Measurements from ENCODE around the gene WDR1. TPM values are rescaled to one million over a fixed set of nuclear protein-coding genes. Genes with fewer than 3 reads are reported as not detected.

The WDR1 gene
- total and polyA plus RNA-seq, 2 of the 13 experiments (the other 11 are each of a cell fraction or from before 2014, with no cell fraction given), result 106 to 198 TPM

DNA sequence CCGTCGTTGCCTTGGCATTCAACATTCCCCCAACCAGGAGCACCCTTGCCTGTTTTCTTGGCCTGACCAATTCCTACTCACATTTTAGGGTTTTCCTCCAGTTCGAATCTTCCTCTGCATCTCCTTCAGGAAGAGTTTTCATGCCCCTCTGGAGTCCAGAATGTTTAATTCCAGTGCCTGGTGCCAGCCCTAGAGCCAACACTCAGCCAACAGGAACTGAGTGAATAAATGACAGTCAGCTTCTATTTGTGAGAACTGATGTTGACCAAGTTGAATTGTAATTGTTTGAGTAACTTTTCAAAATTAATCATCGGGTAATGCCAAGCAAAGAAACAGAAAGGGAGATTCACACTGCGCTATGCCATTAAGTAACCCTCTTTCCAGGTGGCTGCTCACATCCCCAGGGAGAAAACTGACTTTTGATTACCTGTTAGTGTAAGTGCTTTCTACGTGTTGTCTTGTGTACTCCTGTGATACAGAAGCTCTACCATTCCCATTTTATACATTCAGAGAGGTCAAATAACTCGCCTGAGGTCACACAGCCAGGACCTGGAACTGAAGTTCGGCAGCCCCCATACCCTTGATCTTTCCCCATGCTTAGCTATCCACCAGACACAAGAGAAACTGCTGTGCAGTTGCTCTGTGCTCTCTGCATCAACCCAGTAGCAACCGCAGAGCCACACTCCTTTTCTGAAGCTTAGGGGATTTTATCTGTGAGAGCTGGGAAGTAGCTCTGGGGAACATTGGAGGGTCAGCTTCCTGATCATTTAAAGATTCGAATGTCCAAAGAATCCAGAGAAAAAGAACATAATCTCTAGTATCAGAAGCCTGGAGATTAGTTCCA, 76.3 kb downstream of the WDR1 start:
- WGBS (ENCODE audit: low lambda C conversion rate), result 78% methylated on average over 10 of the region's 10 CpGs
- BruUV-seq (replicated peaks), result no TSS peak

More for the DNA sequence above, 76.3 kb downstream of the WDR1 start:
- no peak for DNase-seq (ENCODE audit: low spot score)
- Histone ChIP-seq H2AFZ (ENCODE audit: low read length) (no peak overlapping the region), H3K27me3 (ENCODE audit: control insufficient read depth in 1 of 2, insufficient read depth in 2 of 2, low read length in 2 of 2) (no peaks in the 10 kb centered on the region), H3K9me3 (ENCODE audit: low read length) (peaks cover 8% of the 10 kb centered on the region), H3K9ac (ENCODE audit: insufficient read depth, low read depth, low read length) (no peak overlapping the region), H3K36me3 (replicated peaks in 1 of 2; ENCODE audit: control insufficient read depth in 1 of 2, insufficient read depth in 2 of 2, low read length in 2 of 2) (no peaks in the 10 kb centered on the region), H3K79me2 (ENCODE audit: insufficient read depth, low read length) (no peaks in the 10 kb centered on the region), H3K4me2 (ENCODE audit: low read depth, low read length) (no peak overlapping the region), H3K4me3 (replicated peaks in 1 of 3; ENCODE audit: insufficient read depth in 1 of 3, low read depth in 2 of 3, low read length in 3 of 3) (no peak overlapping the region), H4K20me1 (ENCODE audit: insufficient read depth, low read length) (no peaks in the 10 kb centered on the region), H3K4me1 (ENCODE audit: insufficient read depth, low read length) (peaks cover 19% of the 10 kb centered on the region), H3K27ac (ENCODE audit: extremely low read length, insufficient read depth, low read length) (no peak overlapping the region)
- no peak for FAIRE-seq
- ATAC-seq, result no peak
- intact Hi-C loops (cut with micrococcal nuclease; ENCODE audit: unreplicated experiment) (no loop called here), in situ Hi-C loops (cut with HindIII; ENCODE audit: extremely low pct_ligation_motif_present, low pct_unique_long_range_greater_than_20kb) (no loop called here)
- ChIA-PET POLR2A (no interaction called here), CTCF (ENCODE audit: low intra/inter-chr PET ratio, low total read pairs) (no interaction called here)
- TF ChIP-seq EP300 (IDR thresholded peaks at IDR 0.05; ENCODE audit: low read depth in 2 of 2, low read length in 2 of 2), result no peak
- no peak for TF ChIP-seq EP300 (CRISPR knock-in tag; IDR thresholded peaks at IDR 0.05; ENCODE audit: borderline replicate concordance)
- no peak for TF ChIP-seq ZNF260 (CRISPR knock-in tag; IDR thresholded peaks at IDR 0.05; ENCODE audit: borderline replicate concordance, low read depth)
- TF ChIP-seq, protein P1, sequence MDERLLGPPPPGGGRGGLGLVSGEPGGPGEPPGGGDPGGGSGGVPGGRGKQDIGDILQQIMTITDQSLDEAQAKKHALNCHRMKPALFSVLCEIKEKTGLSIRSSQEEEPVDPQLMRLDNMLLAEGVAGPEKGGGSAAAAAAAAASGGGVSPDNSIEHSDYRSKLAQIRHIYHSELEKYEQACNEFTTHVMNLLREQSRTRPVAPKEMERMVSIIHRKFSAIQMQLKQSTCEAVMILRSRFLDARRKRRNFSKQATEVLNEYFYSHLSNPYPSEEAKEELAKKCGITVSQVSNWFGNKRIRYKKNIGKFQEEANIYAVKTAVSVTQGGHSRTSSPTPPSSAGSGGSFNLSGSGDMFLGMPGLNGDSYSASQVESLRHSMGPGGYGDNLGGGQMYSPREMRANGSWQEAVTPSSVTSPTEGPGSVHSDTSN (CRISPR knock-in tag; IDR thresholded peaks at IDR 0.05), result no peak
- TF ChIP-seq, protein P2, sequence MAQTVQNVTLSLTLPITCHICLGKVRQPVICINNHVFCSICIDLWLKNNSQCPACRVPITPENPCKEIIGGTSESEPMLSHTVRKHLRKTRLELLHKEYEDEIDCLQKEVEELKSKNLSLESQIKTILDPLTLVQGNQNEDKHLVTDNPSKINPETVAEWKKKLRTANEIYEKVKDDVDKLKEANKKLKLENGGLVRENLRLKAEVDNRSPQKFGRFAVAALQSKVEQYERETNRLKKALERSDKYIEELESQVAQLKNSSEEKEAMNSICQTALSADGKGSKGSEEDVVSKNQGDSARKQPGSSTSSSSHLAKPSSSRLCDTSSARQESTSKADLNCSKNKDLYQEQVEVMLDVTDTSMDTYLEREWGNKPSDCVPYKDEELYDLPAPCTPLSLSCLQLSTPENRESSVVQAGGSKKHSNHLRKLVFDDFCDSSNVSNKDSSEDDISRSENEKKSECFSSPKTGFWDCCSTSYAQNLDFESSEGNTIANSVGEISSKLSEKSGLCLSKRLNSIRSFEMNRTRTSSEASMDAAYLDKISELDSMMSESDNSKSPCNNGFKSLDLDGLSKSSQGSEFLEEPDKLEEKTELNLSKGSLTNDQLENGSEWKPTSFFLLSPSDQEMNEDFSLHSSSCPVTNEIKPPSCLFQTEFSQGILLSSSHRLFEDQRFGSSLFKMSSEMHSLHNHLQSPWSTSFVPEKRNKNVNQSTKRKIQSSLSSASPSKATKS (CRISPR knock-in tag; IDR thresholded peaks at IDR 0.05), result no peak
- TF ChIP-seq, protein P3, sequence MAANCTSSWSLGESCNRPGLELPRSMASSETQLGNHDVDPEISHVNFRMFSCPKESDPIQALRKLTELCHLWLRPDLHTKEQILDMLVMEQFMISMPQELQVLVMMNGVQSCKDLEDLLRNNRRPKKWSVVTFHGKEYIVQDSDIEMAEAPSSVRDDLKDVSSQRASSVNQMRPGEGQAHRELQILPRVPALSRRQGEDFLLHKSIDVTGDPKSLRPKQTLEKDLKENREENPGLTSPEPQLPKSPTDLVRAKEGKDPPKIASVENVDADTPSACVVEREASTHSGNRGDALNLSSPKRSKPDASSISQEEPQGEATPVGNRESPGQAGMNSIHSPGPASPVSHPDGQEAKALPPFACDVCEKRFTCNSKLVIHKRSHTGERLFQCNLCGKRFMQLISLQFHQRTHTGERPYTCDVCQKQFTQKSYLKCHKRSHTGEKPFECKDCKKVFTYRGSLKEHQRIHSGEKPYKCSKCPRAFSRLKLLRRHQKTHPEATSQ (CRISPR knock-in tag; IDR thresholded peaks at IDR 0.05; ENCODE audit: borderline replicate concordance), result no peak
- TF ChIP-seq REL (CRISPR knock-in tag; conservative IDR thresholded peaks at IDR 0.05), result no peak
- TF ChIP-seq, protein P4, sequence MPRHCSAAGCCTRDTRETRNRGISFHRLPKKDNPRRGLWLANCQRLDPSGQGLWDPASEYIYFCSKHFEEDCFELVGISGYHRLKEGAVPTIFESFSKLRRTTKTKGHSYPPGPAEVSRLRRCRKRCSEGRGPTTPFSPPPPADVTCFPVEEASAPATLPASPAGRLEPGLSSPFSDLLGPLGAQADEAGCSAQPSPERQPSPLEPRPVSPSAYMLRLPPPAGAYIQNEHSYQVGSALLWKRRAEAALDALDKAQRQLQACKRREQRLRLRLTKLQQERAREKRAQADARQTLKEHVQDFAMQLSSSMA (CRISPR knock-in tag; IDR thresholded peaks at IDR 0.05), result no peak
- TF ChIP-seq HOXA3 (CRISPR knock-in tag; IDR thresholded peaks at IDR 0.05), result no peak
- no peak for TF ChIP-seq HNRNPUL1 (IDR thresholded peaks at IDR 0.05; ENCODE audit: low read depth, low read length)
- TF ChIP-seq MEF2D (CRISPR knock-in tag; IDR thresholded peaks at IDR 0.05), result no peak
